ENCODE measurements around the gene KIAA0825.

GRCh38 chr5:94312298-94312697, 306.1 kb downstream of the KIAA0825 start:
- no peak for TF ChIP-seq CTCF (conservative IDR thresholded peaks at IDR 0.05)
- no peak for TF ChIP-seq EZH2 (IDR thresholded peaks at IDR 0.05; ENCODE audit: low read depth)
